CD14-positive monocyte (primary cell): ENCODE results near the gene MIPEP. TPM values are rescaled to one million over a fixed set of nuclear protein-coding genes. Genes with fewer than 3 reads are reported as not detected.

ENCODE experiments used
- DNase-seq, 3 donors: peaks; one replicate each; pipeline ENCODE4 v3.0.0-alpha.2; 2011 to 2022
- H2AFZ ChIP-seq: 2 replicates; pipeline ENCODE4 v1.6.0; 2012; ENCODE audit warnings: mild to moderate bottlenecking, low read depth, low read length, inconsistent platforms; ENCODE audit not compliant: insufficient read depth, poor library complexity, severe bottlenecking
- H3K27ac ChIP-seq, 2 donors: 1 replicate in 1 of 2; 2 replicates in 1 of 2; pipeline ENCODE4 v1.5.1; 2012 to 2013; ENCODE audit warnings: low read length in 2 of 2, control low read depth in 1 of 2, inconsistent platforms in 1 of 2, low read depth in 1 of 2, mild to moderate bottlenecking in 1 of 2
- H3K27me3 ChIP-seq, 2 donors: one replicate each; pipeline versions ENCODE4 v1.6.0 to v1.6.1; 2011 to 2013; ENCODE audit warnings: low read length in 2 of 2; ENCODE audit not compliant: control insufficient read depth in 2 of 2, insufficient read depth in 2 of 2
- H3K36me3 ChIP-seq, 2 donors: replicated peaks in 1 of 2; 1 replicate in 1 of 2; 2 replicates in 1 of 2; pipeline versions ENCODE4 v1.5.1 to v1.6.1; 2012 to 2013; ENCODE audit warnings: low read length in 2 of 2, control low read depth in 1 of 2, inconsistent platforms in 1 of 2, mild to moderate bottlenecking in 1 of 2; ENCODE audit not compliant: insufficient read depth in 2 of 2, control insufficient read depth in 1 of 2
- H3K4me1 ChIP-seq, 2 donors: 1 replicate in 1 of 2; 2 replicates in 1 of 2; pipeline versions ENCODE4 v1.5.1 to v1.6.1; 2012 to 2013; ENCODE audit warnings: low read length in 2 of 2, control low read depth in 1 of 2, inconsistent platforms in 1 of 2, mild to moderate bottlenecking in 1 of 2, moderate library complexity in 1 of 2; ENCODE audit not compliant: insufficient read depth in 2 of 2, control insufficient read depth in 1 of 2
- H3K4me2 ChIP-seq: replicated peaks from 2 replicates; pipeline ENCODE3; 2012; ENCODE audit warnings: low read length, moderate library complexity, mild to moderate bottlenecking; ENCODE audit not compliant: poor library complexity, severe bottlenecking; ENCODE audit errors: extremely low read depth
- H3K4me3 ChIP-seq, 3 experiments: fragments of 200-600 bp in 1 of 3; sonication (generic) in 1 of 3; replicated peaks in 1 of 3; 1 replicate in 2 of 3; 2 replicates in 1 of 3; pipeline ENCODE4 v1.5.1; 2011 to 2013; ENCODE audit warnings: low read length in 3 of 3, mild to moderate bottlenecking in 3 of 3, control low read depth in 2 of 3, low read depth in 2 of 3, inconsistent platforms in 1 of 3, moderate library complexity in 1 of 3
- H3K79me2 ChIP-seq: 2 replicates; pipeline ENCODE4 v1.6.0; 2012; ENCODE audit warnings: mild to moderate bottlenecking, control low read depth, inconsistent platforms, low read length, moderate library complexity; ENCODE audit not compliant: insufficient read depth
- H3K9ac ChIP-seq: 2 replicates; pipeline ENCODE4 v1.6.0; 2017; ENCODE audit warnings: low read length, mild to moderate bottlenecking; ENCODE audit not compliant: insufficient read depth, poor library complexity, severe bottlenecking
- H3K9me3 ChIP-seq, 2 donors: replicated peaks in 1 of 2; 1 replicate in 1 of 2; 2 replicates in 1 of 2; pipeline versions ENCODE4 v1.5.1 to v1.6.1; 2012 to 2013; ENCODE audit warnings: low read length in 2 of 2, control low read depth in 1 of 2; ENCODE audit not compliant: control insufficient read depth in 1 of 2, insufficient read depth in 1 of 2
- H4K20me1 ChIP-seq: 2 replicates; pipeline ENCODE4 v1.6.0; 2012; ENCODE audit warnings: mild to moderate bottlenecking, low read length, control low read depth, moderate library complexity; ENCODE audit not compliant: insufficient read depth
- H3K27ac Mint-ChIP-seq, 7 donors: one replicate each; pipeline ENCODE4 v1.8.0; 2020; ENCODE audit warnings: mild to moderate bottlenecking in 7 of 7, mixed read lengths in 7 of 7, moderate library complexity in 6 of 7, inconsistent platforms in 2 of 7
- H3K27me3 Mint-ChIP-seq, 3 donors: one replicate each; pipeline ENCODE4 v1.8.0; 2021 to 2022; ENCODE audit warnings: low read depth in 3 of 3, mild to moderate bottlenecking in 3 of 3, mixed read lengths in 3 of 3, moderate library complexity in 3 of 3, inconsistent platforms in 1 of 3
- H3K36me3 Mint-ChIP-seq, 2 donors: one replicate each; pipeline ENCODE4 v1.8.0; 2020; ENCODE audit warnings: mixed read lengths in 2 of 2, inconsistent platforms in 1 of 2, mild to moderate bottlenecking in 1 of 2
- H3K4me1 Mint-ChIP-seq: one replicate; pipeline ENCODE4 v1.8.0; 2020; ENCODE audit warnings: mild to moderate bottlenecking, mixed read lengths
- H3K4me3 Mint-ChIP-seq, 2 donors: one replicate each; pipeline ENCODE4 v1.8.0; 2020; ENCODE audit warnings: mild to moderate bottlenecking in 2 of 2, mixed read lengths in 2 of 2, moderate library complexity in 1 of 2
- H3K9me3 Mint-ChIP-seq, 7 donors: one replicate each; pipeline ENCODE4 v1.8.0; 2020 to 2022; ENCODE audit warnings: mixed read lengths in 7 of 7, mild to moderate bottlenecking in 6 of 7, moderate library complexity in 6 of 7, inconsistent platforms in 2 of 7
- WGBS: methylation state at CpG from one replicate; pipeline ENCODE4 v1.1.5; 2013; ENCODE audit warnings: missing lambda C conversion rate; ENCODE audit not compliant: insufficient coverage; 5-methylcytosine and 5-hydroxymethylcytosine counted together
- intact Hi-C, 2 donors: fragments of 100-400 bp; cut with micrococcal nuclease; formaldehyde crosslinking; loops; one replicate each; pipeline versions ENCODE4 v1.15.0 to v1.15.1; 2023
- polyA plus RNA-seq, 3 donors: library from polyadenylated mRNA; depleted of rRNA in 1 of 3; unstranded in 2 of 3; stranded (reverse) in 1 of 3; fragments of 300-500 nt in 2 of 3; fragments of >200 nt in 1 of 3; fragmentation: Illumina TruSeq in 2 of 3; gene quantifications; 1 replicate in 2 of 3; 2 replicates in 1 of 3; pipeline ENCODE4 v1.2.3, GENCODE V29; 2012 to 2021
- TF ChIP-seq, protein P1 (sequence below): fragments of 200-600 bp; IDR thresholded peaks from one replicate; pipeline ENCODE4 v1.8.0; 2022; ENCODE audit warnings: antibody characterized with exemption, mild to moderate bottlenecking

Gene MIPEP
- polyA plus RNA-seq, 3 donors, result 1.2 to 9.9 (median 7.7) TPM

DNA sequence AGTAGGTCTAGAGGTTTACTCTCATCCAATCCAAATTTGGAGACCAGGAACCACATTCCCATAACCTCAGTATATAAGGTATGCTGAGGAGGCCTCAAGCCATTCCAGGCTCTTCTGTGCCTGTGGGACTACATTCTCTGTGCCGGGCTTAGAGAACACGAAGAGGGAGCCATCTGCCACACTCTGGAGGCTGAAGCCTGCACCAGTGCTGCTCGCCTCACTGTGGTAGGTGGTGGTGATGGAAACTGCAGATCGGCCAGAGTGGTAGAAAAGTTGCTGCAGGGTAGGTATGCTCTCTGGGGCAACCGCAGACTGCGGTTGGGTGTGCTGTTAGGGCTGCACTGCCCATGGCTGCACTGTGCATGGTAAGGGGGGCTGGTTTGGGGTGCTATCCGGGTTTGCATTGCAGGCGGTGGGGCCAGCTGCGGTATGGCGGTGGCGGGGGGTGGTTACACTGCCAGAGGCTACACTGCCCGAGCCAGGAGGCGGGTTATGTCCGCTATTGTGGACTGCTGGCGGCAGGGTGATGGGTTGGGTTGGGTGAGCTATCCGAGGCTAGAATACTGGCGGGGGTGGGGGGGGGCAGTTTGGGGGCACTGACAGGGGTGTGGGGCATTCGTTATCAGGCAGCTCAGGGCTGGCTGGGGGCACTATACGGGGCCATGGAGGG, 174.0 kb downstream of the MIPEP start:
- H3K9me3 ChIP-seq, result peaks cover 0 to 8% of the 10 kb centered on the region in 2 donors
- Mint-ChIP-seq H3K4me1 (peaks cover 2% of the 10 kb centered on the region), H3K27ac (no peak overlapping the region), H3K27me3 (peaks cover 0 to 2% (median 2%) of the 10 kb centered on the region in 3 donors), H3K9me3 (peaks cover 3 to 29% (median 10%) of the 10 kb centered on the region in 7 donors), H3K4me3 (no peak overlapping the region), H3K36me3 (no peaks in the 10 kb centered on the region)
- no peak for DNase-seq
- H3K9ac ChIP-seq, result no peak overlapping the region
- H2AFZ ChIP-seq, result no peak overlapping the region
- no peak overlapping the region for H3K27ac ChIP-seq
- H3K4me1 ChIP-seq, result no peaks in the 10 kb centered on the region
- H3K27me3 ChIP-seq, result no peaks in the 10 kb centered on the region
- 81% methylated on average over 7 of the region's 19 CpGs for WGBS
- no peaks in the 10 kb centered on the region for H3K79me2 ChIP-seq
- no peak overlapping the region for H3K4me2 ChIP-seq
- H3K4me3 ChIP-seq, result no peak overlapping the region
- intact Hi-C loops, result no loop called here
- no peaks in the 10 kb centered on the region for H4K20me1 ChIP-seq
- H3K36me3 ChIP-seq, result no peaks in the 10 kb centered on the region
- TF ChIP-seq, protein P1, sequence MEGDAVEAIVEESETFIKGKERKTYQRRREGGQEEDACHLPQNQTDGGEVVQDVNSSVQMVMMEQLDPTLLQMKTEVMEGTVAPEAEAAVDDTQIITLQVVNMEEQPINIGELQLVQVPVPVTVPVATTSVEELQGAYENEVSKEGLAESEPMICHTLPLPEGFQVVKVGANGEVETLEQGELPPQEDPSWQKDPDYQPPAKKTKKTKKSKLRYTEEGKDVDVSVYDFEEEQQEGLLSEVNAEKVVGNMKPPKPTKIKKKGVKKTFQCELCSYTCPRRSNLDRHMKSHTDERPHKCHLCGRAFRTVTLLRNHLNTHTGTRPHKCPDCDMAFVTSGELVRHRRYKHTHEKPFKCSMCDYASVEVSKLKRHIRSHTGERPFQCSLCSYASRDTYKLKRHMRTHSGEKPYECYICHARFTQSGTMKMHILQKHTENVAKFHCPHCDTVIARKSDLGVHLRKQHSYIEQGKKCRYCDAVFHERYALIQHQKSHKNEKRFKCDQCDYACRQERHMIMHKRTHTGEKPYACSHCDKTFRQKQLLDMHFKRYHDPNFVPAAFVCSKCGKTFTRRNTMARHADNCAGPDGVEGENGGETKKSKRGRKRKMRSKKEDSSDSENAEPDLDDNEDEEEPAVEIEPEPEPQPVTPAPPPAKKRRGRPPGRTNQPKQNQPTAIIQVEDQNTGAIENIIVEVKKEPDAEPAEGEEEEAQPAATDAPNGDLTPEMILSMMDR, result no peak

DNA sequence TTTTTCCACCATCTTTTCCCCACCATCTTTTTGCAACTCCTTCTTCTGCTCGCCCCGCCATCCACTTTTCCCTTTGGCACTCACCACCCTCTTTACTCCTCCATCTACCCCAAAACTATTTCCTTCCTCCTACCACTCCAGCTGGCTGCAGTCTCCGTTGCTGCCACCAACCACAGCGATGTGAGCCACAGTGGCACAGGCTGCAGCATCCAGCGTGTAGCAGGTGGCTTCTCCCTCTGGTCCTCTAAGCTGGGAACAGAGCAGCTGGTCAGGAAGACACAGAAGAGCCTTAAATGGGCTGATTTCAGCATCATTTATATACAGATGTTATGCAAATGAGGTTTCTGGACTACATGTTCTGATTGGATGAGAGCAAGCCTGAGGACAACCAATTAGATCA, 174.5 kb downstream of the MIPEP start:
- peaks cover 2% of the 10 kb centered on the region for H3K4me1 Mint-ChIP-seq
- peak overlapping the region in 1 of 7 donors; percentile 0 for H3K27ac Mint-ChIP-seq
- H3K4me2 ChIP-seq, result no peak overlapping the region
- no peaks in the 10 kb centered on the region for H4K20me1 ChIP-seq
- no peak for DNase-seq
- no peaks in the 10 kb centered on the region for H3K36me3 Mint-ChIP-seq
- H3K4me1 ChIP-seq, result no peaks in the 10 kb centered on the region
- H3K79me2 ChIP-seq, result no peaks in the 10 kb centered on the region
- no peak overlapping the region for H3K4me3 ChIP-seq
- 34% methylated on average over 5 of the region's 5 CpGs for WGBS
- H3K9me3 ChIP-seq, result peaks cover 0 to 8% of the 10 kb centered on the region in 2 donors
- no peak overlapping the region for H3K27ac ChIP-seq
- peaks cover 3 to 29% (median 10%) of the 10 kb centered on the region in 7 donors for H3K9me3 Mint-ChIP-seq
- TF ChIP-seq, protein P1, result no peak
- no peak overlapping the region for H3K9ac ChIP-seq
- intact Hi-C loops, result no loop called here
- H3K27me3 Mint-ChIP-seq, result peaks cover 0 to 2% (median 2%) of the 10 kb centered on the region in 3 donors
- no peak overlapping the region for H3K4me3 Mint-ChIP-seq
- no peak overlapping the region for H2AFZ ChIP-seq
- H3K27me3 ChIP-seq, result no peaks in the 10 kb centered on the region
- H3K36me3 ChIP-seq, result no peaks in the 10 kb centered on the region
